ENCODE measurements around the gene SHANK1.

Gene SHANK1

DNA sequence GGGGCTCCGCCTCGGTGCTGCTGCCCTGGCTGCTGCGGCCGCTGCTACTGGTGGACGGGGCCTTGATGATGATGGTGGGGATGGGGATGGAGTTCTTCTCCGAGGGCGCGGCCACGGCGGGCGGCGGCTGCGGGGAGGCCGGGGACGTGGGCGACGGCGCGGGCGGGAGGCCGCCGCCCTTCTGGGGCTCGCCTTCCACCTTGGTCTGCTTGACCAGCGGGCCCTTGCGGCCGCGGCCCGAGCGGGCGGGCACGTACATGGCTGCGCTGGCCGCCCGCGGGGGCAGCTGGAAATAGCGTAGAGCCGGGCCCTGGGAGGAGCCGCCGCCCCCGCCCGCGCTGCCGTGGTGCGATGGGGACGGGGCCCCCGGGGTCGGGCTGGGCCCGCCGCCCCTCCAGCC, 51.2 kb downstream of the SHANK1 start:
- TF ChIP-seq, protein P1, sequence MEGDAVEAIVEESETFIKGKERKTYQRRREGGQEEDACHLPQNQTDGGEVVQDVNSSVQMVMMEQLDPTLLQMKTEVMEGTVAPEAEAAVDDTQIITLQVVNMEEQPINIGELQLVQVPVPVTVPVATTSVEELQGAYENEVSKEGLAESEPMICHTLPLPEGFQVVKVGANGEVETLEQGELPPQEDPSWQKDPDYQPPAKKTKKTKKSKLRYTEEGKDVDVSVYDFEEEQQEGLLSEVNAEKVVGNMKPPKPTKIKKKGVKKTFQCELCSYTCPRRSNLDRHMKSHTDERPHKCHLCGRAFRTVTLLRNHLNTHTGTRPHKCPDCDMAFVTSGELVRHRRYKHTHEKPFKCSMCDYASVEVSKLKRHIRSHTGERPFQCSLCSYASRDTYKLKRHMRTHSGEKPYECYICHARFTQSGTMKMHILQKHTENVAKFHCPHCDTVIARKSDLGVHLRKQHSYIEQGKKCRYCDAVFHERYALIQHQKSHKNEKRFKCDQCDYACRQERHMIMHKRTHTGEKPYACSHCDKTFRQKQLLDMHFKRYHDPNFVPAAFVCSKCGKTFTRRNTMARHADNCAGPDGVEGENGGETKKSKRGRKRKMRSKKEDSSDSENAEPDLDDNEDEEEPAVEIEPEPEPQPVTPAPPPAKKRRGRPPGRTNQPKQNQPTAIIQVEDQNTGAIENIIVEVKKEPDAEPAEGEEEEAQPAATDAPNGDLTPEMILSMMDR (IDR thresholded peaks at IDR 0.05; ENCODE audit: low read depth, low read length, missing control alignments): no peak
- no peak for DNase-seq (ENCODE audit: low read depth)
- H3K4me3 ChIP-seq (ENCODE audit: low read depth, low read length): no peak overlapping the region

DNA sequence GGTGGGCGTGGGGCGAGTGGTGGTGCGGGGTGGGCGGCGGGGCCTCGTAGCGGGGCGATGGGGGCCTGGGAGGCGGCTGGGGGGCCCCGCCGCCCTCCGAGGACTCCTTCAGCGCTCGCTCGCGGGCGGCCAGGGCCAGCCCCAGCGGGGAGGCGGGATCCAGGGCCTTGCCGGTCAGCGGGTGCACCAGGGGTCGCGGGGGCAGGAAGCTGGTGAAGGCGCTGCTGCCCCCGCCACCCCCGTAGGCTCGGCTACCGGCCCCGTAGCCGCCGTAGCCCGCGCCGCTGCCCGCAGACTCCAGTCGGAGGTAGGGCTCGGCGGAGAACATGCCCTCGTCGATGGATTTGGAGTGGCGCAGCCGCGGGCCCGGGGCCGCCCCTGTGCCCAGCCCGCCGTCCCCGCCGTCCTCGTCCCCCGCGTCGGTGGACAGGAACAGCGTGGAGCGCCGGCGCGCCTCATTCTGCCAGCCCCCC, 51.8 kb downstream of the SHANK1 start:
- no peak overlapping the region for H3K4me3 ChIP-seq (ENCODE audit: low read depth, low read length)
- no peak for DNase-seq (ENCODE audit: low read depth)
- TF ChIP-seq, protein P1 (IDR thresholded peaks at IDR 0.05; ENCODE audit: low read depth, low read length, missing control alignments): no peak

DNA sequence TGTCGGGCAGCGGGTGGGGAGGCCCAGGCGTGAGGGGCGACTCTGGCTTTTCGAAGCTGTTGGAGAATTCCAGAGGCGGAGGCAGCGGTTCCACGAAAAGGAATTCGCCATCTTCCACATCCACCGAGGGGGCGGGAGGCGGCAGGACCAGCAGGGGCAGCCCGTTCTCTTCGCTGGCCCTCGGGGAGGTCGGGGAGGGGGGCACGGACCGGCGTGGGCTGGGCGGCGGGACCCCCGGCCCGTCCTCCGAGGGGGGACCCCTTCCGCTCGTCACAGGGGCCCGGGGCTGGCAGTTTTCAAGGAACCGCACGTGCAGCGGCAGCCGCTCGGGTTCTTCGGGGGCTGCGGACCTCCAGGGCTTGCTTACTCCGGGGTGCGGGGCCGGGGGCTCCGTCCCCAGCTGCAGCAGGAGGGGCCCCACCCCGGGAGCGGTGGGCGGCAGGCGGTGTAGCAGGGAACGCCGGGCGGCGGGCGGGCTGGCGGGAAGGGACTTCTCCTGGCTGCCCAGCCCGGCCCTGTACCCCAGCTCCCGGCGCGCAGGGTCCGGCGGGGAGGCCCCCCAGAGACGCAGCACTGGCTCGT, 52.3 kb downstream of the SHANK1 start:
- H3K4me3 ChIP-seq (ENCODE audit: low read depth, low read length): no peak overlapping the region
- no peak for DNase-seq (ENCODE audit: low read depth)
- TF ChIP-seq, protein P1 (IDR thresholded peaks at IDR 0.05; ENCODE audit: low read depth, low read length, missing control alignments): no peak

DNA sequence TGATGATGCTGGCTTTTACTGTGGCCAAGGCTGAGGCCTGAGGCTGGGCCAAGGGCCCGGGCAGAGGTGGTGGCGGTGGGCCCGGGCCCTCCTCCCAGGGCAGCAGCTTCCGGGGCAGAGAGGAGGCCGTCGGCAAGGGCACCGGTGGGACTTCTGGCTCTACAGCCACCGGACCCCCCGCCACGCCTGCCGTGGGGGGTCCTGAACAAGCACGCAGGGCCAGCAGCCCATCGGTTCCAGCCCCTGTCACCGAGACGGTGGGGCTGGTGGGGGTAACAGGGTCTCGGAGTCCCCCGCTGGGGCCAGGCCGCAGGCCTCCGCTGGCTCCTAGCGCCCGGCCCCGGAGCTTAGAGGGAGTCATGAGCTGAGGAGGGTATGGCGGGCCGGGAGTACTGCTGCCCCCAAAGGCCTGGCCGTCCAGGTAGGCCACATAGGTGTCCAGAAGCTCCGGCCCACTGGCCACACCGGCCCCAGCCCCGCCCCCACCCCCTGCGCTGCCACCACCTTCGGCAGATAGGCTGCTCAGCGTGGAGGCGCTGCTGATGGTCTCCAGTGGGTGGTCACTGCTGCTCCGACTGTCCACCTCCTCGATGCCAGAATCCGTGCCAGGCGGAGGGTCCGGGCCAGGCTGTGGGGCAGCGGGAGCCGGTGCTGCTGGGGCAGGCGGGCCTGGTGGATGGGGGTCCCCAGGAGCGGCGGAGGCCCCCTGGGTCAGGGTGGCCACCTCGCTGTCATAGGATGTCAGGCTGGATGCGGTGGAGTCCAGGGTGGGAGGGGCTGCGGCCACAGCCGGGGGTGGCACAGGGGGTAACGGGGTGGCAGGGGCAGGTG, 53.0 kb downstream of the SHANK1 start:
- TF ChIP-seq, protein P1 (IDR thresholded peaks at IDR 0.05; ENCODE audit: low read depth, low read length, missing control alignments): no peak
- H3K4me3 ChIP-seq (ENCODE audit: low read depth, low read length): no peak overlapping the region
- no peak for DNase-seq (ENCODE audit: low read depth)

DNA sequence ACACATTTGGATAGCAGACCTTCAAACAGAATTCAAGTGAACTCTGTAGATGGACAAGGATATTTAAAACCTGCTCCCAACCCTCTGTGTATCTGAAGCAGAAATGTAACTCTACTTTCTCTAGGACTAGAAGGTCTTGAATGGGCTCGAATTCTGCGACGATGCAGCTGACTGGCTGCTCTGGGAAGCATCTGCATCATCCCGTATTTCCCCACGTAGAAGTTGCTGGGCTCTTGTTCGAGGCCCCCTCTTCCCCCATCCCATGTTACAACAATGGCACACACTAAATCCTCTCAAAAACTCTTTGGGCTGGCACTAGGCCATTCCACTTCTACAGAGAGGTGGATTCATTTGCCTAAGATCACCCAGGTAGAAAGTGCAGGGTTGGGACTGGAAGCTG, 55.4 kb downstream of the SHANK1 start:
- TF ChIP-seq, protein P1 (IDR thresholded peaks at IDR 0.05; ENCODE audit: low read depth, low read length, missing control alignments): no peak
- no peak overlapping the region for H3K4me3 ChIP-seq (ENCODE audit: low read depth, low read length)
- DNase-seq (ENCODE audit: low read depth): no peak

DNA sequence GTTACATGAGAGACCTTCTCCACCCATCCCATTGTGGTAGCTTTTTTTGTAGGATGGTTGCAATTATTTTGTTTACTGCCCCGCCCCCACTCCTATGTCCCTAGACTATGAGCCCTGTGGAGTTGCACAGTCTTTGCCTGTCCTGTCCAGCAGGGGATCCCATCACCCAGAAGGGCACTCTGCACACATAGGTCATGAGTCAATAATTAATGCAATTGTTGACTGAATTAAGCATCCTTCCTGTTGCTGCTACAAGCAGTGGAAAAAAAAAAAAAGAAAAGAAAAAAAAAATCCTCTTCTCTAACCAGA, 56.2 kb downstream of the SHANK1 start:
- TF ChIP-seq, protein P1 (IDR thresholded peaks at IDR 0.05; ENCODE audit: low read depth, low read length, missing control alignments): no peak
- DNase-seq (ENCODE audit: low read depth): no peak

More for the DNA sequence above, 56.2 kb downstream of the SHANK1 start:
- no peak overlapping the region for H3K4me3 ChIP-seq (ENCODE audit: low read depth, low read length)
